NB4 (cell line): Measurements from ENCODE around the gene IL17RB.

Experiments used
- DNase-seq: peaks from one replicate; pipeline ENCODE4 v3.0.0; 2010; ENCODE audit warnings: low read depth
- H3K4me3 ChIP-seq: one replicate; pipeline ENCODE4 v1.5.1; 2011; ENCODE audit warnings: mild to moderate bottlenecking, low read depth, low read length, moderate library complexity
- MAX ChIP-seq: IDR thresholded peaks from 2 replicates; pipeline ENCODE4 v1.6.1; 2011; ENCODE audit warnings: low read depth, low read length
- MYC ChIP-seq: IDR thresholded peaks from 2 replicates; pipeline ENCODE4 v1.6.1; 2011; ENCODE audit warnings: low read depth, low read length
- POLR2A ChIP-seq: IDR thresholded peaks from 2 replicates; pipeline ENCODE4 v1.6.1; 2011; ENCODE audit warnings: mild to moderate bottlenecking; ENCODE audit not compliant: insufficient read length; ENCODE audit errors: extremely low read depth
- TF ChIP-seq, protein P1 (sequence below): IDR thresholded peaks from one replicate; pipeline ENCODE4 v1.5.1; 2012; ENCODE audit warnings: low read depth, low read length

The IL17RB gene

DNA sequence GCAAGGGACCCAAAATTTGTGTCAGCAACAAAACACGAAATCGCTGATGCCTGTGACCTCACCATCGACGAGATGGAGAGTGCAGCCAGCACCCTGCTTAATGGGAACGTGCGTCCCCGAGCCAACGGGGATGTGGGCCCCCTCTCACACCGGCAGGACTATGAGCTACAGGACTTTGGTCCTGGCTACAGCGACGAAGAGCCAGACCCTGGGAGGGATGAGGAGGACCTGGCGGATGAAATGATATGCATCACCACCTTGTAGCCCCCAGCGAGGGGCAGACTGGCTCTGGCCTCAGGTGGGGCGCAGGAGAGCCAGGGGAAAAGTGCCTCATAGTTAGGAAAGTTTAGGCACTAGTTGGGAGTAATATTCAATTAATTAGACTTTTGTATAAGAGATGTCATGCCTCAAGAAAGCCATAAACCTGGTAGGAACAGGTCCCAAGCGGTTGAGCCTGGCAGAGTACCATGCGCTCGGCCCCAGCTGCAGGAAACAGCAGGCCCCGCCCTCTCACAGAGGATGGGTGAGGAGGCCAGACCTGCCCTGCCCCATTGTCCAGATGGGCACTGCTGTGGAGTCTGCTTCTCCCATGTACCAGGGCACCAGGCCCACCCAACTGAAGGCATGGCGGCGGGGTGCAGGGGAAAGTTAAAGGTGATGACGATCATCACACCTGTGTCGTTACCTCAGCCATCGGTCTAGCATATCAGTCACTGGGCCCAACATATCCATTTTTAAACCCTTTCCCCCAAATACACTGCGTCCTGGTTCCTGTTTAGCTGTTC is 35.0 kb upstream of the IL17RB start:
- H3K4me3 ChIP-seq: no peak overlapping the region
- no peak for DNase-seq
- TF ChIP-seq MAX (no peak), MYC (no peak), POLR2A (no peak)
- TF ChIP-seq, protein P1, sequence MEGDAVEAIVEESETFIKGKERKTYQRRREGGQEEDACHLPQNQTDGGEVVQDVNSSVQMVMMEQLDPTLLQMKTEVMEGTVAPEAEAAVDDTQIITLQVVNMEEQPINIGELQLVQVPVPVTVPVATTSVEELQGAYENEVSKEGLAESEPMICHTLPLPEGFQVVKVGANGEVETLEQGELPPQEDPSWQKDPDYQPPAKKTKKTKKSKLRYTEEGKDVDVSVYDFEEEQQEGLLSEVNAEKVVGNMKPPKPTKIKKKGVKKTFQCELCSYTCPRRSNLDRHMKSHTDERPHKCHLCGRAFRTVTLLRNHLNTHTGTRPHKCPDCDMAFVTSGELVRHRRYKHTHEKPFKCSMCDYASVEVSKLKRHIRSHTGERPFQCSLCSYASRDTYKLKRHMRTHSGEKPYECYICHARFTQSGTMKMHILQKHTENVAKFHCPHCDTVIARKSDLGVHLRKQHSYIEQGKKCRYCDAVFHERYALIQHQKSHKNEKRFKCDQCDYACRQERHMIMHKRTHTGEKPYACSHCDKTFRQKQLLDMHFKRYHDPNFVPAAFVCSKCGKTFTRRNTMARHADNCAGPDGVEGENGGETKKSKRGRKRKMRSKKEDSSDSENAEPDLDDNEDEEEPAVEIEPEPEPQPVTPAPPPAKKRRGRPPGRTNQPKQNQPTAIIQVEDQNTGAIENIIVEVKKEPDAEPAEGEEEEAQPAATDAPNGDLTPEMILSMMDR: no peak

DNA sequence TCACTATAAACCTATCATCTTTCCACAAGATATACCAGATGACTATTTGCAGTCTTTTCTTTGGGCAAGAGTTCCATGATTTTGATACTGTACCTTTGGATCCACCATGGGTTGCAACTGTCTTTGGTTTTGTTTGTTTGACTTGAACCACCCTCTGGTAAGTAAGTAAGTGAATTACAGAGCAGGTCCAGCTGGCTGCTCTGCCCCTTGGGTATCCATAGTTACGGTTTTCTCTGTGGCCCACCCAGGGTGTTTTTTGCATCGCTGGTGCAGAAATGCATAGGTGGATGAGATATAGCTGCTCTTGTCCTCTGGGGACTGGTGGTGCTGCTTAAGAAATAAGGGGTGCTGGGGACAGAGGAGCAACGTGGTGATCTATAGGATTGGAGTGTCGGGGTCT is 33.9 kb upstream of the IL17RB start:
- TF ChIP-seq, protein P1: no peak
- TF ChIP-seq POLR2A: no peak
- no peak for DNase-seq
- H3K4me3 ChIP-seq: no peak overlapping the region

- DNase-seq: no peak
- H3K4me3 ChIP-seq: no peak overlapping the region
- TF ChIP-seq MAX: no peak
- TF ChIP-seq POLR2A: no peak
- TF ChIP-seq MYC: no peak
- TF ChIP-seq, protein P1: no peak
Measured at GRCh38 chr3:53813229-53813628, 33.1 kb upstream of the IL17RB start.

GRCh38 chr3:53813876-53814275 is 32.5 kb upstream of the IL17RB start:
- TF ChIP-seq MYC: no peak
- TF ChIP-seq, protein P1: no peak
- TF ChIP-seq MAX: no peak
- no peak for TF ChIP-seq POLR2A
- no peak for DNase-seq

GRCh38 chr3:53815067-53815466 is 31.3 kb upstream of the IL17RB start:
- TF ChIP-seq MAX: no peak
- no peak for TF ChIP-seq POLR2A
- TF ChIP-seq, protein P1: no peak
- no peak for TF ChIP-seq MYC
- H3K4me3 ChIP-seq: no peak overlapping the region
- DNase-seq: no peak

More at GRCh38 chr3:53813876-53814275, 32.5 kb upstream of the IL17RB start:
- H3K4me3 ChIP-seq: no peak overlapping the region

- DNase-seq: no peak
- TF ChIP-seq, protein P1: no peak
- no peak for TF ChIP-seq POLR2A
- TF ChIP-seq MAX: no peak
- TF ChIP-seq MYC: no peak
Measured at GRCh38 chr3:53815651-53816050, 30.7 kb upstream of the IL17RB start.

More at GRCh38 chr3:53815651-53816050, 30.7 kb upstream of the IL17RB start:
- no peak overlapping the region for H3K4me3 ChIP-seq
